Mesenchymal stem cell (in vitro differentiated cells and primary cell): ENCODE measurements around the gene PAGE1.

ENCODE experiments used
- DNase-seq: peaks from one replicate; pipeline ENCODE4 v3.0.0-alpha.2; 2013
- H2AFZ ChIP-seq: one replicate; pipeline ENCODE4 v1.6.1; 2013; ENCODE audit warnings: low read depth, mild to moderate bottlenecking, control low read depth, inconsistent platforms, low read length, moderate library complexity
- H2AK5ac ChIP-seq: 2 replicates; pipeline ENCODE4 v1.6.1; 2013; ENCODE audit warnings: low read length, moderate library complexity, mild to moderate bottlenecking, inconsistent platforms; ENCODE audit not compliant: severe bottlenecking
- H2BK120ac ChIP-seq: one replicate; pipeline ENCODE4 v1.6.1; 2013; ENCODE audit warnings: low read depth, mild to moderate bottlenecking, inconsistent platforms, low read length, moderate library complexity
- H2BK12ac ChIP-seq, 2 experiments: one replicate each; pipeline ENCODE4 v1.6.1; 2013; ENCODE audit warnings: inconsistent platforms in 2 of 2, low read length in 2 of 2, mild to moderate bottlenecking in 2 of 2, moderate library complexity in 2 of 2, control low read depth in 1 of 2
- H2BK15ac ChIP-seq: one replicate; pipeline ENCODE4 v1.6.1; 2013; ENCODE audit warnings: mild to moderate bottlenecking, low read depth, inconsistent platforms; ENCODE audit not compliant: poor library complexity, severe bottlenecking
- H2BK5ac ChIP-seq: 2 replicates; pipeline ENCODE4 v1.6.1; 2013; ENCODE audit warnings: low read depth, mild to moderate bottlenecking, low read length, control low read depth, inconsistent platforms; ENCODE audit not compliant: poor library complexity, severe bottlenecking
- H3K14ac ChIP-seq, 2 experiments: one replicate each; pipeline ENCODE4 v1.6.1; 2013; ENCODE audit warnings: inconsistent platforms in 2 of 2, low read length in 2 of 2, control low read depth in 1 of 2, mild to moderate bottlenecking in 1 of 2, moderate library complexity in 1 of 2
- H3K18ac ChIP-seq, 2 experiments: one replicate each; pipeline ENCODE4 v1.6.1; 2013; ENCODE audit warnings: inconsistent platforms in 2 of 2, low read length in 2 of 2, control low read depth in 1 of 2, low read depth in 1 of 2, mild to moderate bottlenecking in 1 of 2
- H3K23ac ChIP-seq, 2 experiments: one replicate each; pipeline ENCODE4 v1.6.1; 2013; ENCODE audit warnings: inconsistent platforms in 2 of 2, low read length in 2 of 2, mild to moderate bottlenecking in 2 of 2, moderate library complexity in 2 of 2, control low read depth in 1 of 2
- H3K27ac ChIP-seq: 2 replicates; pipeline ENCODE4 v1.5.1; 2013; ENCODE audit warnings: mild to moderate bottlenecking, moderate library complexity, low read length, control low read depth, inconsistent platforms; ENCODE audit not compliant: poor library complexity, severe bottlenecking
- H3K27me3 ChIP-seq, 2 experiments: 2 replicates each; pipeline versions ENCODE4 v1.6.1 to v1.7.0; 2013; ENCODE audit warnings: low read length in 2 of 2, mild to moderate bottlenecking in 2 of 2, moderate library complexity in 2 of 2, control low read depth in 1 of 2, inconsistent platforms in 1 of 2; ENCODE audit not compliant: control insufficient read depth in 1 of 2, insufficient read depth in 1 of 2
- H3K36me3 ChIP-seq, 2 experiments: 2 replicates each; pipeline versions ENCODE4 v1.6.1 to v1.7.0; 2013; ENCODE audit warnings: low read length in 2 of 2, control low read depth in 1 of 2, inconsistent platforms in 1 of 2, low read depth in 1 of 2, mild to moderate bottlenecking in 1 of 2; ENCODE audit not compliant: insufficient read depth in 2 of 2, control insufficient read depth in 1 of 2
- H3K4ac ChIP-seq, 2 experiments: one replicate each; pipeline ENCODE4 v1.6.1; 2013; ENCODE audit warnings: inconsistent platforms in 2 of 2, low read length in 2 of 2, mild to moderate bottlenecking in 2 of 2, moderate library complexity in 2 of 2, control low read depth in 1 of 2, low read depth in 1 of 2
- H3K4me1 ChIP-seq: 2 replicates; pipeline ENCODE4 v1.6.1; 2013; ENCODE audit warnings: low read depth, low read length, control low read depth; ENCODE audit not compliant: control insufficient read depth, insufficient read depth
- H3K4me2 ChIP-seq: 2 replicates; pipeline ENCODE4 v1.6.1; 2013; ENCODE audit warnings: low read length, mild to moderate bottlenecking, inconsistent platforms; ENCODE audit not compliant: poor library complexity, severe bottlenecking
- H3K4me3 ChIP-seq, 2 experiments: 2 replicates each; pipeline versions ENCODE4 v1.5.1 to v1.7.0; 2013; ENCODE audit warnings: low read length in 2 of 2, mild to moderate bottlenecking in 2 of 2, control low read depth in 1 of 2, low read depth in 1 of 2; ENCODE audit not compliant: insufficient read depth in 1 of 2
- H3K79me1 ChIP-seq: replicated peaks from 2 replicates; pipeline ENCODE4 v1.6.1; 2013; ENCODE audit warnings: mild to moderate bottlenecking, control low read depth, low read length, inconsistent platforms; ENCODE audit not compliant: poor library complexity, severe bottlenecking
- H3K9ac ChIP-seq: 2 replicates; pipeline ENCODE4 v1.7.0; 2013; ENCODE audit warnings: mild to moderate bottlenecking, low read length, moderate library complexity
- H3K9me3 ChIP-seq: 2 replicates; pipeline ENCODE4 v1.7.0; 2013; ENCODE audit warnings: mild to moderate bottlenecking, low read length; ENCODE audit not compliant: control insufficient read depth
- H4K8ac ChIP-seq: one replicate; pipeline ENCODE4 v1.6.1; 2013; ENCODE audit warnings: inconsistent platforms, mild to moderate bottlenecking, low read length, moderate library complexity
- H4K91ac ChIP-seq: one replicate; pipeline ENCODE4 v1.6.1; 2013; ENCODE audit warnings: mild to moderate bottlenecking, low read length, inconsistent platforms
- WGBS: methylation state at CpG from one replicate; pipeline ENCODE4 v1.1.7; 2013; ENCODE audit warnings: mixed read lengths; 5-methylcytosine and 5-hydroxymethylcytosine counted together

Gene PAGE1

DNA sequence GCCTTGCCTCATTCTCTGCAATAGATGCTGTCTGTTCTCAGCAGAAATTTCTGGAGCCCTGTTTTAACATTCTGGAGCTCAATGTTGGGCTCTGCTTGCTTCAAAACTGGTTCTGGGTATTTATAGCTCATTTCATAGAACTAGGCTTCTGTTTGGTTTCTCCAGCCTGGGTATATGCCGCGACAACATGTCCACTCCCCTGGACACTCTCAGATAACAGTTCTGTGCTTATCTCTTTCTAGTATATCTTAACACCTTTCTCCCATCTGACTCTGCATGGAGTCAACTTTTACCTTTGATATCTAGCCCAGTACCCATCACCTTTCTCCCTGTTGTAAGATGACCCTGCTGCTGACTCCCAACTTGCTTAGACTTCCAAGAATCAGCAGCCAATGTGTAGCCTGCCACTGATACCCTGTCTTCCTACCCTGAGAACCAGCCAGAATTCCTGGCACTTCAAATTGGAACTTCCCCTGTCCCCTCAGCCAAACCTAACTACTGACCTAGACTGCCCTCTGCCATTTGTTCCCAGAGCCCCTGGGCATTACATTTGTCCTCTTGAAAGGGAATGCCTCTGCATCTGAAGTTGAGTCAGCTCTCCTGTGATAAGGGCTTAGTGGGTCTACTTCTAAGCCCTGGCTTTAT is 20.6 kb downstream of the PAGE1 start:
- no peaks in the 10 kb centered on the region for H3K79me1 ChIP-seq

DNA sequence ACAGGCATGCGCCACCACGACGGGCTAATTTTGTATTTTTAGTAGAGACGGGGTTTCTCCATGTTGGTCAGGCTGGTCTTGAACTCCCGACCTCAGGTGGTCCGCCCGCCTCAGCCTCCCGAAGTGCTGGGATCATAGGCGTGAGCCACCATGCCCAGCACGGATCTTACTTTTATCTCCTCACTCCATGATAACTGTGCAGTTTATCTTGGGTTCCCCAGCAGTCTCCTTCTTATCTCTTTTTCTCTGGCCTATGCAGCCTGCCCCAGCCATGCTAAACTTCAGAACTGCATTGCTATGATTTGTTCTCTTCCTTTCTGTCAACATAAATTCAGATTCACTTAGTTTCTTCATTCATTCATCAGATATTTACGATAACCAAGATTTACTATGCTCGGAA is 22.4 kb downstream of the PAGE1 start:
- Histone ChIP-seq H3K4ac (no peak overlapping the region), H3K9me3 (no peaks in the 10 kb centered on the region), H3K27ac (no peak overlapping the region), H4K91ac (no peak overlapping the region), H3K18ac (no peak overlapping the region), H2BK120ac (no peak overlapping the region), H3K4me3 (no peak overlapping the region), H3K4me2 (no peak overlapping the region), H2AK5ac (no peak overlapping the region), H3K14ac (no peak overlapping the region), H3K23ac (no peak overlapping the region), H2BK12ac (no peak overlapping the region), H3K9ac (no peak overlapping the region), H3K27me3 (peaks cover 0 to 27% of the 10 kb centered on the region in 2 experiments), H3K4me1 (no peaks in the 10 kb centered on the region), H3K36me3 (no peaks in the 10 kb centered on the region), H4K8ac (no peak overlapping the region), H2BK15ac (no peak overlapping the region), H2AFZ (no peak overlapping the region), H3K79me1 (no peaks in the 10 kb centered on the region), H2BK5ac (no peak overlapping the region)
- WGBS = 88% methylated on average over 11 of the region's 12 CpGs
- no peak for DNase-seq

More for the DNA sequence above, 20.6 kb downstream of the PAGE1 start:
- H3K9me3 ChIP-seq = no peaks in the 10 kb centered on the region
- H2AFZ ChIP-seq = no peak overlapping the region
- no peak overlapping the region for H3K23ac ChIP-seq
- DNase-seq = no peak
- H2BK15ac ChIP-seq = no peak overlapping the region
- no peak overlapping the region for H2BK5ac ChIP-seq
- H2BK120ac ChIP-seq = no peak overlapping the region
- no peak overlapping the region for H4K8ac ChIP-seq
- H3K4me2 ChIP-seq = no peak overlapping the region
- no peak overlapping the region for H3K9ac ChIP-seq
- no peak overlapping the region for H3K14ac ChIP-seq
- no peak overlapping the region for H4K91ac ChIP-seq
- H2BK12ac ChIP-seq = no peak overlapping the region
- no peak overlapping the region for H3K4ac ChIP-seq
- H3K36me3 ChIP-seq = no peaks in the 10 kb centered on the region
- 81% methylated on average over 2 of the region's 2 CpGs for WGBS
- no peak overlapping the region for H3K4me3 ChIP-seq
- H2AK5ac ChIP-seq = no peak overlapping the region
- no peak overlapping the region for H3K27ac ChIP-seq
- no peak overlapping the region for H3K18ac ChIP-seq
- no peaks in the 10 kb centered on the region for H3K4me1 ChIP-seq
- peaks cover 0 to 28% of the 10 kb centered on the region in 2 experiments for H3K27me3 ChIP-seq

DNA sequence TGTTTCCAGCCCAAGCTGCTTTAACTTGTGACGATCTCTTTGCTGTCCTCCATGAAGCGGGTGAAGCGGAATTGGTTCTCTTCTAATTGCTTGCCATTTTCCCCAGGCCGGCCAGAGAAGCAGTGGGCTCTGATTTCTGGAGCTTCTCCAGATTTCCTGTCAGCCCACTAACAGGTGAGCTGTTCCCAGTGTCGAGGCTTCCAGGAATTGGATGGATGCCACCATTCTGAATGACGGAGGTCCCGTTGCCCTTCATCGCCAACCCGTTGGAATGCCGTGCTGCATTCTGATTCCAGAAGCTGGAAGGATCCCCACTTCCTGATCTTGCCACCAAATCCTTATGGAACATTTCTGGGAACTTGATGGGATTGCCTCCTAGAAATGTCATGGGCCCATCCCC is 31.0 kb downstream of the PAGE1 start:
- no peaks in the 10 kb centered on the region for H3K4me1 ChIP-seq
- H3K79me1 ChIP-seq = no peaks in the 10 kb centered on the region
- peaks cover 0 to 11% of the 10 kb centered on the region in 2 experiments for H3K27me3 ChIP-seq
- no peak overlapping the region for H4K91ac ChIP-seq
- H4K8ac ChIP-seq = no peak overlapping the region
- DNase-seq = no peak
- no peak overlapping the region for H3K23ac ChIP-seq
- H3K4me2 ChIP-seq = no peak overlapping the region
- no peak overlapping the region for H2BK12ac ChIP-seq
- no peak overlapping the region for H2BK5ac ChIP-seq
- H3K9ac ChIP-seq = no peak overlapping the region
- peaks cover 4% of the 10 kb centered on the region for H3K9me3 ChIP-seq
- H2BK120ac ChIP-seq = no peak overlapping the region
- no peak overlapping the region for H2BK15ac ChIP-seq
- H2AK5ac ChIP-seq = no peak overlapping the region
- 86% methylated on average over 10 of the region's 10 CpGs for WGBS
- H3K36me3 ChIP-seq = no peaks in the 10 kb centered on the region
- no peak overlapping the region for H3K18ac ChIP-seq
- H3K4me3 ChIP-seq = no peak overlapping the region
- H3K27ac ChIP-seq = no peak overlapping the region
- no peak overlapping the region for H2AFZ ChIP-seq
- H3K14ac ChIP-seq = no peak overlapping the region
- H3K4ac ChIP-seq = no peak overlapping the region

DNA sequence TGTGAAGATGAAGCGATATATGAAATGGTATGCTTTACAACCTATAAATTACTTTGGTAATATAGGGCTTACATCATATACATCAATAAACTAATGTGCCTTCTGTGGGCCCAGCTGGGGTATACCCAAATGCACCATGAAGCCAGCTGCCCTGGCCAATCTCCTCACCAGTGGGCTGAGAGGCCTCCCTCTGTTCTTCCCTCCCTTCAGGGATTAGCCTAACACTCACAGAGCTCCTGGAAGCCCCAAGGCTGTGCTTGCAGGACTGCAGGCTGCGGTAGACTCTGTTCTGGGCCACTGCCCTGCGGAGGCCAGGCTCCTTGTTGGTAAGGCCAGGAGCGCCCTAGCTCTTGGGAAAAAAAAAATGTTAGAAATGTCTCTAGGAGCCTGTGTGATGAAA is 33.9 kb downstream of the PAGE1 start:
- Histone ChIP-seq H3K27ac (no peak overlapping the region), H3K4me1 (no peaks in the 10 kb centered on the region)
- 83% methylated on average over 3 of the region's 4 CpGs for WGBS

More for the DNA sequence above, 33.9 kb downstream of the PAGE1 start:
- Histone ChIP-seq H4K8ac (no peak overlapping the region), H3K14ac (no peak overlapping the region), H3K9ac (no peak overlapping the region), H2BK12ac (no peak overlapping the region), H3K4me2 (no peak overlapping the region), H3K9me3 (no peaks in the 10 kb centered on the region), H3K79me1 (no peaks in the 10 kb centered on the region), H2AFZ (no peak overlapping the region), H4K91ac (no peak overlapping the region), H3K4me3 (no peak overlapping the region), H3K18ac (no peak overlapping the region), H3K27me3 (peaks cover 0 to 13% of the 10 kb centered on the region in 2 experiments), H3K23ac (no peak overlapping the region), H3K4ac (no peak overlapping the region), H2BK120ac (no peak overlapping the region), H2AK5ac (no peak overlapping the region), H2BK15ac (no peak overlapping the region), H2BK5ac (no peak overlapping the region), H3K36me3 (no peaks in the 10 kb centered on the region)
- no peak for DNase-seq
